Mucosa of stomach (tissue), 1 donor: ENCODE results near the gene JAG2.

Source experiments
- H3K27me3 ChIP-seq: one replicate; pipeline ENCODE4 v1.7.0; 2013; ENCODE audit warnings: mild to moderate bottlenecking, low read length; ENCODE audit not compliant: control insufficient read depth, insufficient read depth
- H3K36me3 ChIP-seq: one replicate; pipeline ENCODE4 v1.7.0; 2013; ENCODE audit warnings: low read length; ENCODE audit not compliant: control insufficient read depth, insufficient read depth
- H3K4me1 ChIP-seq: one replicate; pipeline ENCODE4 v1.7.0; 2013; ENCODE audit warnings: mild to moderate bottlenecking, low read length; ENCODE audit not compliant: control insufficient read depth, insufficient read depth
- H3K4me3 ChIP-seq: one replicate; pipeline ENCODE4 v1.7.0; 2013; ENCODE audit warnings: low read length
- H3K9ac ChIP-seq: one replicate; pipeline ENCODE4 v1.7.0; 2013; ENCODE audit warnings: mild to moderate bottlenecking, low read length, moderate library complexity
- H3K9me3 ChIP-seq: one replicate; pipeline ENCODE4 v1.7.0; 2013; ENCODE audit warnings: mild to moderate bottlenecking, low read length, moderate library complexity; ENCODE audit not compliant: control insufficient read depth
- donor health status: Pancreatic carcinoma.

Gene JAG2

GRCh38 chr14:105168496-105168978 is at the start of gene JAG2:
JAG2 (minus strand) TSS chr14:105168776; CDS start chr14:105168420, 356 bp downstream.
- Histone ChIP-seq H3K27me3 (peaks cover 38% of the 10 kb centered on the region), H3K9ac (no peak within 1 kb of the TSS), H3K36me3 (no peaks in the 10 kb centered on the region), H3K9me3 (no peaks in the 10 kb centered on the region), H3K4me1 (peaks cover 29% of the 10 kb centered on the region), H3K4me3 (no peak within 1 kb of the TSS)

- H3K27me3 ChIP-seq: no peaks in the 10 kb centered on the region
- no peaks in the 10 kb centered on the region for H3K4me1 ChIP-seq
- H3K4me3 ChIP-seq: no peak overlapping the region
- no peaks in the 10 kb centered on the region for H3K36me3 ChIP-seq
- H3K9ac ChIP-seq: no peak overlapping the region
- no peaks in the 10 kb centered on the region for H3K9me3 ChIP-seq
These were observed 49.2 kb upstream of the JAG2 start for GRCh38 chr14:105217774-105218173.

GRCh38 chr14:105216490-105217247 is 48.1 kb upstream of the JAG2 start:
- Histone ChIP-seq H3K36me3 (no peaks in the 10 kb centered on the region), H3K9ac (no peak overlapping the region), H3K4me3 (no peak overlapping the region), H3K27me3 (no peaks in the 10 kb centered on the region), H3K9me3 (no peaks in the 10 kb centered on the region), H3K4me1 (no peaks in the 10 kb centered on the region)

GRCh38 chr14:105215602-105216001 is 47.0 kb upstream of the JAG2 start:
- no peaks in the 10 kb centered on the region for H3K4me1 ChIP-seq
- no peak overlapping the region for H3K4me3 ChIP-seq
- H3K9ac ChIP-seq: no peak overlapping the region
- H3K9me3 ChIP-seq: no peaks in the 10 kb centered on the region
- no peaks in the 10 kb centered on the region for H3K27me3 ChIP-seq
- no peaks in the 10 kb centered on the region for H3K36me3 ChIP-seq

- no peaks in the 10 kb centered on the region for H3K36me3 ChIP-seq
- no peaks in the 10 kb centered on the region for H3K27me3 ChIP-seq
- H3K9ac ChIP-seq: no peak overlapping the region
- no peak overlapping the region for H3K4me3 ChIP-seq
- no peaks in the 10 kb centered on the region for H3K9me3 ChIP-seq
- no peaks in the 10 kb centered on the region for H3K4me1 ChIP-seq
These were observed 45.8 kb upstream of the JAG2 start for GRCh38 chr14:105214324-105214915.

- Histone ChIP-seq H3K27me3 (no peaks in the 10 kb centered on the region), H3K4me3 (no peak overlapping the region), H3K9ac (no peak overlapping the region), H3K36me3 (no peaks in the 10 kb centered on the region), H3K4me1 (no peaks in the 10 kb centered on the region), H3K9me3 (no peaks in the 10 kb centered on the region)
These were observed 44.8 kb upstream of the JAG2 start for GRCh38 chr14:105213361-105213760.

GRCh38 chr14:105212541-105213300 is 44.1 kb upstream of the JAG2 start:
- no peak overlapping the region for H3K9ac ChIP-seq
- no peaks in the 10 kb centered on the region for H3K36me3 ChIP-seq
- H3K4me1 ChIP-seq: no peaks in the 10 kb centered on the region
- no peaks in the 10 kb centered on the region for H3K27me3 ChIP-seq
- H3K4me3 ChIP-seq: no peak overlapping the region
- no peaks in the 10 kb centered on the region for H3K9me3 ChIP-seq

GRCh38 chr14:105211758-105212089 is 43.1 kb upstream of the JAG2 start:
- Histone ChIP-seq H3K27me3 (no peaks in the 10 kb centered on the region), H3K9ac (no peak overlapping the region), H3K36me3 (no peaks in the 10 kb centered on the region), H3K9me3 (no peaks in the 10 kb centered on the region), H3K4me3 (no peak overlapping the region), H3K4me1 (peaks cover 3% of the 10 kb centered on the region)

- Histone ChIP-seq H3K27me3 (no peaks in the 10 kb centered on the region), H3K9me3 (no peaks in the 10 kb centered on the region), H3K9ac (no peak overlapping the region), H3K4me3 (no peak overlapping the region), H3K4me1 (peaks cover 4% of the 10 kb centered on the region), H3K36me3 (no peaks in the 10 kb centered on the region)
These were observed 42.6 kb upstream of the JAG2 start for GRCh38 chr14:105211086-105211757.

GRCh38 chr14:105210266-105211025 is 41.9 kb upstream of the JAG2 start:
- Histone ChIP-seq H3K27me3 (no peaks in the 10 kb centered on the region), H3K36me3 (no peaks in the 10 kb centered on the region), H3K4me3 (no peak overlapping the region), H3K4me1 (peaks cover 9% of the 10 kb centered on the region), H3K9me3 (no peaks in the 10 kb centered on the region), H3K9ac (no peak overlapping the region)

GRCh38 chr14:105209646-105210045 is 41.1 kb upstream of the JAG2 start:
- no peak overlapping the region for H3K9ac ChIP-seq
- H3K4me1 ChIP-seq: peaks cover 17% of the 10 kb centered on the region
- H3K27me3 ChIP-seq: peaks cover 5% of the 10 kb centered on the region
- H3K36me3 ChIP-seq: no peaks in the 10 kb centered on the region
- no peaks in the 10 kb centered on the region for H3K9me3 ChIP-seq
- H3K4me3 ChIP-seq: no peak overlapping the region
